Epithelial cell of prostate (primary cell): ENCODE results near the gene HLX.

Source experiments
- DNase-seq: peaks from one replicate; pipeline ENCODE4 v3.0.0-alpha.2; 2011; ENCODE audit warnings: low read depth, low spot score
- H3K27ac ChIP-seq: fragments of 450-650 bp; 2 replicates; pipeline ENCODE4 v1.5.1; 2017; ENCODE audit warnings: mild to moderate bottlenecking

Gene HLX

DNA sequence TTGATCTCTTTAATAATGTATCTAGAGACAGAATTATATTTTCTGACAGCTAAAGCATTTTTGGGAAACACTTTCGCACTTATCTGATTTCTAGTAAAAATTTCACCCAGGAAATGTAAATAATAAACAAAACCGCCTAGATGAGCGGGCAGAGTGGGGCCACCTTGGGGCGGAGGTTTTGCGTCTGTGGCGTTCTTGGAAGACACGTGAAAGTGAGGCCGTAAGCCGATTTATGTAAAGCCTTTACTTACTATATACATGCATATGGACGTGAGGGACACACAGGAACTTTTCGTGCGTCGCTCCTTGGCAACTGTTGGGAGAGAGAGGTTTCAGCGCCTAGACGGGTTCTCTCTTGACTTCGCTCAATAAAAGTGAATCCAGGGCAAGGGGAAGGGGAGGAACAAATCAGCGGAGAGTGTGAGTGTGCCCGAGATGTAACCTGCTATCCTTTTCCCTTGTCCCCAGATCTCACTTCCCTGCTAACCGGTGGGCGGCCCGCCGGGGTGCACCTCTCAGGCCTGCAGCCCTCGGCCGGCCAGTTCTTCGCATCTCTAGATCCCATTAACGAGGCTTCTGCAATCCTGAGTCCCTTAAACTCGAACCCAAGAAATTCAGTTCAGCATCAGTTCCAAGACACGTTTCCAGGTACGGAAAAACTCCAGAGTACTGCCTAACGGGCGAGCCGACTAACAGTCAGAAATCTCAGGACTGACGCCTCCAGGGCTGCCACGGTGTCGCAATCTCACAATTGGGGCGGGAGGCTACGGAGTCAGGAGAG is 1.7 kb downstream of the HLX start:
- no peak overlapping the region for H3K27ac ChIP-seq
- no peak for DNase-seq

DNA sequence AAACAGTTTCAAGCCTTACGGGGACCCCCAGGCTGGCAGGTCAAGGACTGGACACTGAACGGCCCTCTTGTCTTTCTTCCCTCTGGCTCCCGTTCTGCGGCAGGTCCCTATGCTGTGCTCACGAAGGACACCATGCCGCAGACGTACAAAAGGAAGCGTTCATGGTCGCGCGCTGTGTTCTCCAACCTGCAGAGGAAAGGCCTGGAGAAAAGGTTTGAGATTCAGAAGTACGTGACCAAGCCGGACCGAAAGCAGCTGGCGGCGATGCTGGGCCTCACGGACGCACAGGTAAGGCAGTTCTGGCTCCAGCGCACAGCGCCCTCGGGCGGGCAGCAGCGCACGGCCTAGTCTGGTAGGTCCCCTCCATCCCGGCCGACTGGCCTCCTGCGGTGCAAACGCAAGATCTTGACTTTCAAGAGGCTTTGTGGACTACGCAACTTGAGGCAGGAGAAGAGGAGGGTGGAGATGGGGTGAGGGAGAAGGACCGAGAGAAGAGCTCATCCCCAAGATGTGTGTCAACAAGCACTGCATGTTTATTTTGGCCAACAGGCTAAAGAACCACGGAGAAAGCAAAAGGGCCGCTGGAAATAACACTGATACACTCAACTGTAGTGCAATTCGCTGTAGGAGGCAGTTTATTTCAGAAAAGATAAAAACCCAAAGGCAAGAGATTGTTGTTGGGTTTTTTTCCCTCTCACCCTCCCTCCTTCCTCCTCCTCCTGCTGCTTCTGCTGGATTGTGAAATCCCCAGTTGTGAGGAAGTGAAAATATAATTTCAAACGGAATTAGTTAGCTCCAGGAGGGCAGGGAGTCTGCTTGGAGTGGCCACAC is 3.0 kb downstream of the HLX start:
- no peak overlapping the region for H3K27ac ChIP-seq
- no peak for DNase-seq

DNA sequence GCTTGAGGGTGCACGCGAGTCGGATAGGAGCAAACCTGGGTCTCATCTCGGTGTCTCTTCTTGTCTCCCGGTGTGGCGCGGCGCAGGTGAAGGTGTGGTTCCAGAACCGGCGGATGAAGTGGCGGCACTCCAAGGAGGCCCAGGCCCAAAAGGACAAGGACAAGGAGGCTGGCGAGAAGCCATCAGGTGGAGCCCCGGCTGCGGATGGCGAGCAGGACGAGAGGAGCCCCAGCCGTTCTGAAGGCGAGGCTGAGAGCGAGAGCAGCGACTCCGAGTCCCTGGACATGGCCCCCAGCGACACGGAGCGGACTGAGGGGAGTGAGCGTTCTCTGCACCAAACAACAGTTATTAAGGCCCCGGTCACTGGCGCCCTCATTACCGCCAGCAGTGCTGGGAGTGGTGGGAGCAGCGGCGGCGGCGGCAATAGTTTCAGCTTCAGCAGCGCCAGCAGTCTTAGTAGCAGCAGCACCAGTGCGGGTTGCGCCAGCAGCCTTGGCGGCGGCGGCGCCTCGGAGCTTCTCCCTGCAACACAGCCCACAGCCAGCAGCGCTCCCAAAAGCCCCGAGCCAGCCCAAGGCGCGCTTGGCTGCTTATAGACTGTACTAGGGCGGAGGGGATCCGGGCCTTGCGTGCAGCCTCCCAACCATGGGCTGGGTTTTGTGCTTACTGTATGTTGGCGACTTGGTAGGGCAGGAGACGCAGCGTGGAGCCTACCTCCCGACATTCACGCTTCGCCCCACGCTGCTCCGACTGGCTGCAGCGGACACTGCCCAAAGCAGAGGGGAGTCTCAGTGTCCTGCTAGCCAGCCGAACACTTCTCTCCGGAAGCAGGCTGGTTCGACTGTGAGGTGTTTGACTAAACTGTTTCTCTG is 5.1 kb downstream of the HLX start:
- H3K27ac ChIP-seq = no peak overlapping the region
- no peak for DNase-seq

DNA sequence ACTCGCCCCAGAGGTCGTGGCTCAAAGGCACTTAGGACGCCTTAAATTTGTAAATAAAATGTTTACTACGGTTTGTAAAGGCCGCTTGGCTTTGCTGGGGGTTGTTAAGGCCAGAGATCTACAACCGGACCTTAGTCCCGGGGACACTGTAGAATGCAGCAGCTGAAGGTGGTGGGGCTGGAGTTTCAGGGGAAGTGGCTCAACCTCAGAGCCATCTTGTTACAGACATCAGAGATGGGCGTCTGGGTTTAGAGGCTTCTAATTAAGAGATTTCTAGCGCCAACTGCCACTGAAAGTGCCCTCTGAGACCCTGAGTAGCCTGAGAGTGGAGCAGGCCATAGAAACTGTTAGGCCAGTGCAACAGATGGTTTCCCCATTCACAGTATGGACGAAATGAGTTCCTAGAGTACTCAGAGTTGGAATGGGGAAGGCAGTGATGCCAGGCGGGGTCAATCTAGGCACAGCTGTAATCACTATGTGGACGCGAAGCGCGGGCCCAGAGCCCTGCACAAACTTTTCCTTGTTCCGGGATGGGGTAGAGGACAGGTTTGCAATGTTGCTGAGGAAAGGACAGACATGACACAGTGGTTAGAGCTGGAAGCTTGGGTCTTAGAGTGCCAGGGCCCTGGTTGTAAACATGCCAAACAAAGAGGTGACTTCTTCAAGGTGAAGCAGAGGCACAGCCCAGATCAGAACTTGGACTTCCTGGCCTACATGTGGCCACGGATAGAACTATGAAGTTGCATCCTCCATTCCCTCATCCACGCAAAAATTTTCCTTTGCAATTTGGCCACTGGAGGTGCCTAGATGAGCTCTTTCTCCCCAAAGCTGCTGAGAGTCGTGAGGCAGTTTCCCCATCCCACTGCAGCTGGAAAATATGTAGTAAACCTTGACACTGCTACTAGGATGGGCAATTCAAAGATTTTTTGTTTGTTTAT is 6.0 kb downstream of the HLX start:
- H3K27ac ChIP-seq = no peak overlapping the region
- DNase-seq = no peak

DNA sequence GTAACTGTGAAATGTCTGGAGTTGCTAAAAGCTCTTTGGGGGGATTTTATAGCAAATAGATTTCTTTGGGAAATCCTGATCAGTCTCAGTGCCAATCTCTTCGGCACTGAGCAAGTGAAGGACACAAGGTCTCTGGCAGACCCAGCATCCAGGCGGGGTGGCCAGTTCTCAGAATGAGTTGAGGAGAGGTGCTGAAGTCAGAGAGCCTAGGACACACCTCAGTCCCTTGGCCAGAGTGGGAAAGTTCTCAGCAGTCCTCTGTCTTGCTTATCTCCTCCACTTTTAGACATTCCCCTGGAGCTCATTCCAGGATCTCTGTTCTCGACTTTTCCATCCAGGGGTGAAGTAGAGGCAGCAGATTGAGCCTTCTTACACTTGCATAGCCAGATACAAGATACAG is 6.7 kb downstream of the HLX start:
- no peak overlapping the region for H3K27ac ChIP-seq
- no peak for DNase-seq

DNA sequence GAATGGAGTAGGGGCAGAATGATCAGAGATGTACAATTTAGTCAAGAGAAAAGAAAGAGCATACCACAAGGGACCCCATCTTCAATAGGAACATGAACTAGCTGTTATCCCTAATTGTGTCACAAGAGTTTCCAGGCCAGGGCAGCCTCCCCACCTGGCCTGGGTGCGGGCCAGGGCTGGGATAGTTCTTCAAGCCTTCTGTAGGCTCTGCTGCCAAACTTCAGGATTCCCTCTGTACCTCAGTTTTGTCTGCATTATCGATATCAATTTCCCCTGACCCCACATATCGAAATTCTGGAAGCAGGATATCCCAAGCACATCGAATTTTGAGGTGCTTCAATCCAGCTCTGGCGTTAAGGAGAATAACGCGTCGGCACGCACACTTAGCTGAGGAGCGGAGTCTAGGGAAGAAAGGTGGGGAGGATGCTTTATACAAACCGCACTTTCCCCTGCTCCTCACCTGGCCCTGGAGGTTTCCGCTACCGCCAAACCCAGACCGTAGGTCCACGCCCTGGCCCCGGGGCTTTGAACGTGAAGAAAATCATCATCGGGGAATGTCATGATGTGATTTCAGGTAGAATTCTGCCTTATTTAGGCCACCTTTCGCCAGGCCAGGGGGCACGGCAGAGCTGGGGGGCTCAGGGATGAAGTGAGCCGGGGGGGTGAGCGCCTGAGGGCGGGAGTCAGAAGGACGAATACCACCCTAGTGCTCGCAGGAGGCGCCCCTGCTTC is 7.4 kb downstream of the HLX start:
- H3K27ac ChIP-seq = no peak overlapping the region
- no peak for DNase-seq

DNA sequence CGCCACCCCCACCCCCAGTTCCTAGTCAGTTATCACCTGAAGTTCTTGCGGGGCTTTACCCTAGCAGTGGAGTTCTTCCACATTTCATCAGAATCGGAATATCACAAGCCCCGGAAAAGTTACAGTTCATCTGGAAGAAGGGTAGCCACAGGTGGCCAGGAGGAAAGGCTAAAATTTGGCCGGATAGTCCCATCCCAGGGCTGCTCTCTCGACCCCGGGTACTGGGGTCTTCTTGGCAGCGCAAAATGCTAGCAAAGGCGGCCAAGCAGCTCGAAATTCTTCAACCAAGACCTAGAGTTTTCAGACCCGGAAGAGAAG is 7.9 kb downstream of the HLX start:
- no peak overlapping the region for H3K27ac ChIP-seq
- DNase-seq = no peak

DNA sequence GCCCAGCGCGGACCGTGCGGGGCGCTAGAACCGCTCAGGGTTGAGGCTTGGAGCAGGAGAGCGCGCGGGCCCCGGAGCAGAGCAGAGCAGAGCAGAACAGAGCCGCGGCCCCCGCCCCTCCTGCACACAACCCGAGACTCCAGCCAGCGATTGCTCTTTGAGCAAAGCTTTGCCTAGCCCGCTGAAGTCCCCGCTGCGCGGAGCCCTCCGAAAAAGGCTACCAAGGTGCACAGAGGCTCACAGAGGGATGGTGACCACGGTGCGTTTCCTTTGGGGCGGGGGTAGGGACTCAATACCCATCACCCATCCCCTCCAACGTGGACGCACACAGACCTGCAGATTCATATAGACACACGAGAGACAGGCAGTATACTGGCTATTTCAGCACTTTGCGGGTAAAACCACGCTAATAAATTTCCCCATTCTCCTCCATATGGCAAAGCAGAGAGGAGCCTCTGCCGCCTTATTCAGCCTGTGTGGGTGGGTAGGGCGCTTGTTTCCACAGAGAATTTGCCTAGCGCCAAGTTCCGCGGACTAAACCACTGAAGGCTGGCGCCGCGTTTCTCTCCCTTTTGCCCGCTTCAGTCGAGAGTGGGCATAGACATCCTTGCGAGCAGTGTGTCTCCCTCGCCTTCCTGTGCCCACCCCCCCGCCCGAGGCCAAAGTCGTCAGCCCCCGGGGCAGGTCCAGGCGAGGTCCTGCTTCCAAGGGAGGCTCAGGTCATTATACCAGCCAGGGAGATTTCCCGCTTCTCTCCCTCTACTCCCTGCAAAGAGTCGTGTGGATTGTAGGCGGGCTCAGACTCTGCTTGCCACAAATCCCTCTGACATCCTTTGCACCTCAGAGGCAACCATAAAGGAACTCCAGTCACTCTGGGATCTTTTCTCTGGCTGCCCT is 8.5 kb downstream of the HLX start:
- no peak overlapping the region for H3K27ac ChIP-seq
- DNase-seq = no peak

DNA sequence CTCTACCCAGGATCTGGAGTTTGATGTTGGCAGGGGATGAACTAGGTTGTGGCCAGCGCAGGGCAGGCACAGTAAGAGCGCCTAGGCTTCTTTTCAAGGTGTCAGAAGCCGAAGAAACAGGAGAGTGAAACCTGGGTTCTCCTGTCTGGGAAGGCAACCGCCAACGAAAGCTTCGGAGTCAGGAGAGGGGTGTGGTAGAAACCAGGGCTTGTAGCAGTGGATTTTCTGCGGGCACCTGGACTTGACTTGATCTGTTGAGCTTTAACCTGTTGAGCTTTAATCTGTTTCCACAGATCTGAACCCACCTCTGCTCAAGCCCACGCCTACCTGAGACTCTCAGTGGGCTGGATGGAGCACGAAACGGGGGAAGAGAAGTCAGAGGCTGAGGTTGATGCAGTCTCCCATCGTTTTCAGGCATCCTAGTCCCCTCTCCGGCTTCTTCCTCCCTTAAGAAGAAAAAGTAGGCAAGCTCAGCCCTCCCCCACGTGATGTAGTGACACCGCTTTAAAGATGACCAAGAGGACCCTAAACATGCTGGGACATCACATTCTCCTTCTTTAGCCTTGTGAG is 9.3 kb downstream of the HLX start:
- no peak for DNase-seq
- no peak overlapping the region for H3K27ac ChIP-seq

DNA sequence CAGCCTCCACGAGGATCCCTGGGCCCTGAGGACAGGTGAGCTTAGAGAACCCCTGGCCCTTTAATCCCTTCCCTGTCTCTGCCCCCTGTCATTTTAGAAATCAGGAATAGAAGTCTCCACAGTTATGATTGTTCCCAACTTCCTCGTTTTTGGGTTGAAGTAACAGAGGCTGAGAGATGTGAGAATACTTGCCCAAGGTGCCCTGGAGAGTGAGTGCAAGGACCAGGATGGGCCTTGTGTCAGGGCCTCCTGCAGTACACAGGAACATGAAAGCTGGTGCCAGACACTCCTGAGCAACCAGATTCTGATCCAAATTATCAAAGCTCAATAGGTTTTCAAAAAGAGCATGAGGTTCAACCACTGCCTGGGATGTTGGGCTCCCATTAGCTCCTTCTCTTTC is 10.1 kb downstream of the HLX start:
- H3K27ac ChIP-seq = no peak overlapping the region
- no peak for DNase-seq

DNA sequence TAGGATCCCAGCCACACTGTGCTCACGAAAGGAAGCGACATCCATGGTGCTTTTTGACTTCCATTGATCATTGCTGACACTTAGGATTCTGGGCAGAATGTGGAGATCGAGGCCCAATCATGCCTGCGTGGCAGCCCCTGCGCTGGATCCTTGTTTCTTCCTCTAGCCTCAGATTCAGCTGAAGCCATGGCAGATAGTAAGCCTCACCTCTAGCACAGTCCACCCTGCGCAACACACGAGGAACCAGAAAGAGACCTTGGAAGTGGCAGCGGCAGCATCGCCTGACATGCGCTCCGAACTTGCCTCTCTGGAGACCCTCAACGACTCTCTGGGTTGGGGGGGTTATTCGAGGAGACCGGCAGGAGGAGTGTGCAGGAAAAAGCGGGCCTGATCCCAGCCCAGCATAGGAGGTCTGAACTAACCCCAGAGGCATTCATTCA is 10.6 kb downstream of the HLX start:
- DNase-seq = no peak
- H3K27ac ChIP-seq = no peak overlapping the region

DNA sequence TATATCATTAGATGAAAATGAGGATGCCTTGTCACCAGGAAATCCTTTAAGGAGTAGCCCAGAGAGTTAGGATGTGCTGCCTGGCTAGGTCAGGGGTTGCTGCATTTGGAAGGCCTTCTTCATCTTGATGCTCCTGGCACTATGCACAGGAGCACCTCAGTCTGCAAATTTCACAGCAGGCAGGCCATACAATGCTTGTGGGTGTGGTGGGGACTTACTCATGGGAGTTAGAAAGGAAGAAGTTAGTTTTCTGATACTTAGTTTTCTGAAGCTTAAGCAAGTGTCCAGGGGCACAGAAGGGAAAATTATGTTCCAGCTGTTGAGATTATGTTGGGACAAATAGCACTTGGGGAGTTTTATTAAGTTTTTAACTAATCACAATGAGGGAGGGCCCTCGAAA is 11.4 kb downstream of the HLX start:
- no peak for DNase-seq
- H3K27ac ChIP-seq = no peak overlapping the region

DNA sequence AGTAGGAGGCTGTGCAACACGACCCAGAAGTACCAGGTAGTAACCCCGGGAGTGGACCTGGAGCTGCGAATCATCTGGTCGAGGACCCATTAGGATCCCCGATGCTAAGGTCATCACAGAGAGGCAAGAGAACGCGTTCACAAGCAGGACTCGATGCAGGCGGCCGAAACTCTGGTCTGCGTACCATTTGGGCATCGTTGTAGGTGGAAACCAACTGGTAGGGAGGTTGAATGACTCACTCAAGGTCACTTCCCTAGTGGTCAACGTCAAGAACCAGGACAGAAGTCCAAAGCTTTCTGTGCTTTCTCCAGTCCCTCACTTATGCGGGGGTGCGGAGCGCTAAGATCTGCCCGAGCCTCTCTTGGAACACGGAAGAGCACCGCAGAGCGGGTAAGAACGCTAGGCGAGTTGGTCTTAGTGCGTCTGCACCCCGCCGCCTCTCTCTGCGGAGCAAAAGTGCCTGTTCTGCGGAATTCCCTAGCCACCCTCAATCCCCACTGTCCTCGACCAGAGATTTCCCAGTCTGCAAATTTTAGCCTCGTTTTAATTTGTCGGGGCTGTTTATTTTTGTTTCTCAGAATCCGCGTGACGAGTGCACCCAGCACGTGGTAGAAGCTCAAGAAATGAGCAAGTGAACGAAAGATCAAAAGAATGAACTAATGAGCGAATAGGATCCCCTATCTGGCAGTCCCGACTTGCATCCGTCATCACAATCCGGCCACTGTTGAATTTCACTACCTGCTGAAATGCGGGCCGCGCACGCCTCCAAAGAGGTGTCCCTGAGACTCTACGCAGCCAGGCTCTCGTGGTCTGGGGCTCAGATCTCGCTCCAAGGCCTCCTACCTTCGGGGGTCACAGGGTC is 12.2 kb downstream of the HLX start:
- H3K27ac ChIP-seq = no peak overlapping the region
- DNase-seq = no peak

DNA sequence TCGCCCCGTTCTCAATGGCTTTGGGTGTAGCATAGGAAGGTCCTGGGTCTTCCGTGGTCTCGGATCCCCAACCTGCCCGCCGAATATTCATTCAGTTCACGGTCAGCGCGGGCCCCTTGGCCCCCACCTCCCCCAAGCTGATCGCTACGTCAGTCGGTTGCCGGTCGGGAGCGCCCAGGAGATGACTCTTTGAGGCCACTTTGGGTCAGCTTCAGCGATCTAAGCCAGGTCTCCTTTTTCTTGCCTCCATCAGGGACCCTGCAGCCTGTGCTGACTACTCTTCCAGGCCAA is 12.8 kb downstream of the HLX start:
- no peak for DNase-seq
- no peak overlapping the region for H3K27ac ChIP-seq

DNA sequence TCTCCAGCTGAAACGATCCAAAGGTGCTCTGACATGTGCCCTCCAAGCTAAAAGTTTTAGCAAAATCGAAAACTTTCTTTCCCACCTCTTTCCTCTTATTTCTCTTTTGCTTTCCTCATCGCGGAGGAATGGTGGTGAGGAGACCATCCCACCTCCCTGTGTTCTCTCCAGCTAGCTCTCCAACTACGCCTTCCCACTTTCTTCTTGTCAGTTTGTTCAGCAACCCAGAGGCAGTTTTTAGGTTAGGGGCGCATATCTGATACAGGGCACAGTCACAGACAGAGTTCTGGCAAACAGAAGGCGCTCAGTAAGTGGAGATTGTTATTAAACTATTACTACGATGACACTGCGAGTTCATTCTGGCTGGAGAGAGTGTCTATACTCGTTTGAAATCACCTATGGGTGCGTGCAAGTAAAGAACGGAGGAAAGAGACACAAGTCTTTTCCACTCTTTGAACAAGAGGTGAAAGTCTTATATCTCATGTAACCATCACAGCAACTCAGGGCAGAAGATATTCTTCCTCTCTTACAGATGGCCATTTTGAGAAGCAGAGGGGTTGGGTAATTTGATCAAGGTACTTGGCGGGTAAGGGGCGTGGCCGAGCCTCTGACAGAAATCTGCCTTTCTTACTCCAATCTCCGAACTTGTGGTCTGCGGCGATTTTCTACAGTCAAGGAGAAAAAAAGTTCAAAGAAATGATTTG is 13.9 kb downstream of the HLX start:
- H3K27ac ChIP-seq = no peak overlapping the region
- DNase-seq = no peak

DNA sequence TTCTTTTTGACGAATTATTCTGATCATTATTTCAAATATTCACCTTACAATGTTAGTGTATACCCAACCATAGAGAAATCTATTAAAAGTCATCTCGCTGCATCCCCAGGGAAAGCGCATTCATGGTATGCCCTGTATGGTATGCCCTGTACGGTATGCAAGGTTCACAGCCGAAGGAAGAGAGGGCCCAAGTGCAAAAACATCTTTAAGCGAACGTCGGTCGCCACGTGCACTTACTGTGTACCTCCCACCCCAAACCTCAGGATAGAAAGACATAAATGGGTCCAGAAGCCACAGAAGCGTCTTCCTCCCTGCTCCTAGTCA is 14.4 kb downstream of the HLX start:
- no peak for DNase-seq
- H3K27ac ChIP-seq = no peak overlapping the region
